H1 (cell line): Measurements from ENCODE around the gene PPP2R2C. TPM values are rescaled to one million over a fixed set of nuclear protein-coding genes. Genes with fewer than 3 reads are reported as not detected.

Experiments used
- KDM1A ChIP-seq: fragments of 200-600, 300-600 bp; sonication (generic); IDR thresholded peaks from 2 replicates; pipeline ENCODE4 v1.7.1; 2016; ENCODE audit warnings: mild to moderate bottlenecking, low read length, borderline replicate concordance
- KDM5A ChIP-seq: fragments of 200-600 bp; IDR thresholded peaks from 2 replicates; pipeline ENCODE4 v1.7.1; 2012; ENCODE audit warnings: mild to moderate bottlenecking, low read length, inconsistent platforms, mixed read lengths
- POU5F1 ChIP-seq: IDR thresholded peaks from 2 replicates; pipeline ENCODE4 v1.6.1; 2011; ENCODE audit warnings: low read depth, mild to moderate bottlenecking, low read length, moderate library complexity
- YY1 ChIP-seq: IDR thresholded peaks from 2 replicates; pipeline ENCODE4 v1.6.1; 2011; ENCODE audit warnings: low read depth, mild to moderate bottlenecking, low read length
- polyA plus RNA-seq, 7 experiments: library from polyadenylated mRNA; depleted of rRNA in 3 of 7; stranded (reverse) in 5 of 7; unstranded in 2 of 7; fragments of >200 nt in 5 of 7; fragments of 200-250 nt in 2 of 7; gene quantifications; 1 replicate in 5 of 7; 2 replicates in 1 of 7; 4 replicates in 1 of 7; pipeline versions ENCODE4 v1.2.1 to v1.2.3, GENCODE V29; 2011 to 2013; ENCODE audit warnings: missing spikeins in 2 of 7, mixed read lengths in 2 of 7
- total RNA-seq: library from RNA; stranded (reverse); fragmentation: NEBNext Ultra II Directional; extraction: Animal tissue kit (Norgen Biotek cat#: 25700); gene quantifications from 2 replicates; pipeline ENCODE4 v1.2.1, GENCODE V29; 2021

PPP2R2C gene
- total and polyA plus RNA-seq, 2 of the 8 experiments (the other 6 are each of a cell fraction or from before 2014, with no cell fraction given) = 6.4 TPM

DNA sequence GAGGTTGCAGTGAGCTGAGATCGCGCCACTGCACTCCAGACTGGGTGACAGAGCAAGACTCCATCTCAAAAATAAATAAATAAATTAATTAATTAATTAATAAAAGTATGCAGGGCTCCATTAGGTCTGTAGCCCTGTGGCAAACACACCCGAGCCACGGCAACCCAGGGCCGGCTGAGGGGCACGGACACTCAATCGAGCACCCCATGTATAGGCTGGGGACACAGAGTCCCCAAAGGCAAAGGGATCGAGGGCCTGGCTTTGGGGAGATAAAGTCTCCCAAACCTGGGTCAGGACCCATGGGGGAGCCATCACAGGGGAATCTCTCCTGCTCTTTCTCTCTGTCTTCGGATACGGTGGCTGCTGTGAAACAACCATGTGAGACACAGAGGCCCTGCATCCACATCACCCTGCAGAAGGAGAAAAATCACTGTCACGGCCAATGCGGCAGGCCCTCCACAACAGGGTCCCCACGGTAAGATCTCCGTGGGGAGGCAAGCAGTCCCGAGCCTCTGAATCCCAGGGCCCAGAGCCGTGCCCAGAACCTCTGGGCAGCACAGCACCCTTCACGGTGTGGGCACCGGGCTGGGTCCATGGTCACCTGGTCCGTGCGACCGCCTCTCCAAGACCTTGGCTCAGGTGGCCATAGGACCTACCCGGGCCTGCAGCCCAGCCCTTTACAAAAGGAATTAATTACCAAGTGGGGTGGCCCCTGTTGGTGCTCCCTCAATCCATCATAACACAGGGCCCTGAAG, 121.0 kb downstream of the PPP2R2C start (continued):
- TF ChIP-seq YY1 = no peak
- TF ChIP-seq POU5F1 = no peak
- TF ChIP-seq KDM1A = no peak
- TF ChIP-seq KDM5A = no peak
- TF ChIP-seq, all 59 proteins: peak for 0
